MM.1S (cell line): ENCODE data around the gene DOCK4.

ENCODE experiments used
- CTCF ChIP-seq: fragments of 300-600 bp; sonication (generic); IDR thresholded peaks from 2 replicates; pipeline ENCODE4 v1.5.1; 2016; ENCODE audit warnings: antibody characterized with exemption, low read length, mixed read lengths
- EZH2 ChIP-seq: fragments of 300-600 bp; sonication (generic); optimal IDR thresholded peaks from 2 replicates; pipeline ENCODE3; 2017; ENCODE audit warnings: low read depth, mild to moderate bottlenecking, antibody characterized with exemption, low read length, mixed read lengths

- no peak for TF ChIP-seq CTCF
- TF ChIP-seq EZH2, result no peak
These were observed 70.4 kb downstream of the DOCK4 start for GRCh38 chr7:112135815-112136214.
